Gastroesophageal sphincter (tissue), 4 donors: ENCODE results near the gene CIB2. TPM values are rescaled to one million over a fixed set of nuclear protein-coding genes. Genes with fewer than 3 reads are reported as not detected.

Experiments used
- ATAC-seq: fragments of 150-250 bp; one replicate; pipeline ENCODE4 v1.9.1; 2016; ENCODE audit warnings: mild to moderate bottlenecking, moderate library complexity
- H3K27ac ChIP-seq, 4 donors: fragments of 200-600 bp; sonication (generic) in 3 of 4; 1 replicate in 3 of 4; 2 replicates in 1 of 4; pipeline ENCODE4 v1.5.1; 2016 to 2019
- H3K27me3 ChIP-seq: fragments of 200-600 bp; sonication (generic); one replicate; pipeline ENCODE4 v1.5.1; 2019
- H3K36me3 ChIP-seq, 2 donors: fragments of 200-600 bp; sonication (generic); one replicate each; pipeline ENCODE4 v1.5.1; 2019; ENCODE audit warnings: control low read depth in 1 of 2
- H3K4me1 ChIP-seq, 3 donors: fragments of 200-600 bp; sonication (generic); 1 replicate in 2 of 3; 2 replicates in 1 of 3; pipeline ENCODE4 v1.5.1; 2016 to 2019; ENCODE audit warnings: control low read depth in 2 of 3
- H3K4me3 ChIP-seq, 2 donors: fragments of 200-600 bp; sonication (generic); one replicate each; pipeline ENCODE4 v1.5.1; 2019; ENCODE audit warnings: mild to moderate bottlenecking in 1 of 2, moderate library complexity in 1 of 2
- H3K9me3 ChIP-seq, 3 donors: fragments of 200-600 bp; sonication (generic); one replicate each; pipeline ENCODE4 v1.5.1; 2017 to 2019; ENCODE audit warnings: control low read depth in 2 of 3
- CTCF ChIP-seq, 4 experiments: fragments of 200-600 bp in 2 of 4; fragments of 450-650 bp in 2 of 4; sonication (generic) in 1 of 4; IDR thresholded peaks; one replicate each; pipeline ENCODE4 v1.5.1; 2017 to 2019; ENCODE audit warnings: antibody characterized with exemption in 4 of 4, mild to moderate bottlenecking in 2 of 4, moderate library complexity in 2 of 4
- EP300 ChIP-seq: sonication (generic); formaldehyde crosslinking; IDR thresholded peaks from one replicate; pipeline ENCODE4 v1.6.1; 2017; ENCODE audit warnings: antibody characterized with exemption, mild to moderate bottlenecking
- POLR2A ChIP-seq, 2 donors: fragments of 450-650 bp; IDR thresholded peaks; one replicate each; pipeline ENCODE4 v1.6.1; 2017; ENCODE audit warnings: antibody characterized with exemption in 2 of 2, mild to moderate bottlenecking in 2 of 2, moderate library complexity in 1 of 2
- POLR2AphosphoS5 ChIP-seq: sonication (generic); formaldehyde crosslinking; IDR thresholded peaks from one replicate; pipeline ENCODE4 v1.6.1; 2017; ENCODE audit warnings: antibody characterized with exemption
- WGBS, 2 donors: methylation state at CpG; one replicate each; pipeline ENCODE4 v1.1.5; 2018; ENCODE audit warnings: low coverage in 1 of 2; 5-methylcytosine and 5-hydroxymethylcytosine counted together
- small RNA-seq, 4 donors: library from RNA; depleted of rRNA; stranded (forward); fragments of <200 nt; gene quantifications; one replicate each; pipeline ENCODE3, GENCODE V24; 2016
- total RNA-seq, 4 donors: library from RNA; depleted of rRNA; stranded (reverse); fragments of >200 nt; gene quantifications; one replicate each; pipeline ENCODE4 v1.1.0, GENCODE V29; 2016

CIB2 gene
- total RNA-seq, 4 donors from 2014 or later = 3.0 to 17.4 (median 8.8) TPM

DNA sequence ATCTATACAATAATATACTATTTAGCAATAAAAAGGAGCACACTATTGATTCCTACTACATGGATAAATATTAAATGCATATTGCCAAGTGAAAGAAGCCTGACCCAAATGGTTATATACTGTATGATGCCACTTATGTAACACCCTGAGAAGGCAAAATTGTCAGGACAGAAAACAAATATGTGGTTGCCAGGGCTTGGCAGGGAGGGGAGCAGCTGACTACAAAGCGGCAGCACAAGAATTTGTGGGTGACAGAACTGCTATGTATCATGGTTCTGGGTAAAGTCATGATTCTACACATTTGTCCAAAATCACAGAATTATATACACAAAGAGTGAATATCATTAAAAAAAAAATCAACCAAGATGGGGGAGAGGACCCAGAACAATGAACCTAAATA lies 76.3 kb downstream of the CIB2 start:
- Histone ChIP-seq H3K4me1 (peaks cover 0 to 90% (median 58%) of the 10 kb centered on the region in 3 donors), H3K27ac (no peak overlapping the region), H3K4me3 (no peak overlapping the region), H3K36me3 (peaks cover 0 to 21% of the 10 kb centered on the region in 2 donors), H3K9me3 (no peaks in the 10 kb centered on the region), H3K27me3 (no peaks in the 10 kb centered on the region)
- TF ChIP-seq POLR2AphosphoS5 (no peak), CTCF (IDR thresholded peaks at IDR 0.05) (no peak), POLR2A (IDR thresholded peaks at IDR 0.05) (no peak), EP300 (no peak)
- no peak for ATAC-seq
- 70 to 80% methylated on average over 1 of the region's 1 CpG for WGBS, 2 donors

Small RNAs within 50 kb of the gene (small RNA-seq; reads per million reads assigned to genes)
- 0 reads per million in 4 donors for gene RF00092

Other genes with a start within 250 kb of the CIB2 start
- gene TBC1D2B, start 53.7 kb downstream of the CIB2 start, total RNA-seq = 10 to 100 TPM; 36.9 to 51.7 (median 46.5) TPM
- gene SH2D7, start 38.9 kb downstream of the CIB2 start, total RNA-seq = not detected
- gene IDH3A, start 17.9 kb upstream of the CIB2 start, total RNA-seq = 100 to 1,000 TPM in 2 of 4 donors, 10 to 100 TPM in 2; 81.1 to 129 (median 97.0) TPM
- gene ACSBG1, start 103.1 kb upstream of the CIB2 start, total RNA-seq = 1 to 10 TPM in 3 of 4 donors, under 1 TPM in 1; 0.67 to 6.4 (median 1.9) TPM
- 10 to 100 TPM in 3 of 4 donors, 1 to 10 TPM in 1; 9.9 to 33.9 (median 24.5) TPM for gene DNAJA4, start 133.1 kb upstream of the CIB2 start, total RNA-seq
- 10 to 100 TPM; 31.1 to 59.0 (median 44.4) TPM for gene SKIC8, start 168.2 kb upstream of the CIB2 start, total RNA-seq
- 1 to 10 TPM in 2 of 4 donors, under 1 TPM in 1, not detected in 1; 0.50 to 5.3 (median 3.6) TPM for gene CRABP1, start 208.9 kb upstream of the CIB2 start, total RNA-seq